Measurements from ENCODE around the gene SEPTIN8.

The SEPTIN8 gene

DNA sequence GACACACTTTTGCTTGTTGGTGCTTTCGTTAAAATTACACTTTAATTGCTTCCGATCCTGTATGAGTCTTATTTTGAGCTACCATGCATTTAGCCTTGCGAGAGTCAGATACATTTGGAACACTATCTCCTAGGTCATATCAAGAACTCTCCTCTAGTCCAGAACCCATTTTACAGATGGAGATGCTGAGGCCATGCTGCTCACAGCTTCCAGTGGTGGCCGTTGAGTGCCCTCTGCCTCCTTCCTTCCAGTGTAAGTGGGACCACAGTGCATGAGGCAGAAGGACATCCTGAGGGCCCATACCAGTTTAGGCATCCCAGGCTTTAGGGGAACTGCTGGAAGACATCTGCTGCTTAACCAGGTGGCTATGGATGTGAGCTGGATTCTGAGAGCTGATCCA is 22.9 kb downstream of the SEPTIN8 start:
- TF ChIP-seq, protein P1, sequence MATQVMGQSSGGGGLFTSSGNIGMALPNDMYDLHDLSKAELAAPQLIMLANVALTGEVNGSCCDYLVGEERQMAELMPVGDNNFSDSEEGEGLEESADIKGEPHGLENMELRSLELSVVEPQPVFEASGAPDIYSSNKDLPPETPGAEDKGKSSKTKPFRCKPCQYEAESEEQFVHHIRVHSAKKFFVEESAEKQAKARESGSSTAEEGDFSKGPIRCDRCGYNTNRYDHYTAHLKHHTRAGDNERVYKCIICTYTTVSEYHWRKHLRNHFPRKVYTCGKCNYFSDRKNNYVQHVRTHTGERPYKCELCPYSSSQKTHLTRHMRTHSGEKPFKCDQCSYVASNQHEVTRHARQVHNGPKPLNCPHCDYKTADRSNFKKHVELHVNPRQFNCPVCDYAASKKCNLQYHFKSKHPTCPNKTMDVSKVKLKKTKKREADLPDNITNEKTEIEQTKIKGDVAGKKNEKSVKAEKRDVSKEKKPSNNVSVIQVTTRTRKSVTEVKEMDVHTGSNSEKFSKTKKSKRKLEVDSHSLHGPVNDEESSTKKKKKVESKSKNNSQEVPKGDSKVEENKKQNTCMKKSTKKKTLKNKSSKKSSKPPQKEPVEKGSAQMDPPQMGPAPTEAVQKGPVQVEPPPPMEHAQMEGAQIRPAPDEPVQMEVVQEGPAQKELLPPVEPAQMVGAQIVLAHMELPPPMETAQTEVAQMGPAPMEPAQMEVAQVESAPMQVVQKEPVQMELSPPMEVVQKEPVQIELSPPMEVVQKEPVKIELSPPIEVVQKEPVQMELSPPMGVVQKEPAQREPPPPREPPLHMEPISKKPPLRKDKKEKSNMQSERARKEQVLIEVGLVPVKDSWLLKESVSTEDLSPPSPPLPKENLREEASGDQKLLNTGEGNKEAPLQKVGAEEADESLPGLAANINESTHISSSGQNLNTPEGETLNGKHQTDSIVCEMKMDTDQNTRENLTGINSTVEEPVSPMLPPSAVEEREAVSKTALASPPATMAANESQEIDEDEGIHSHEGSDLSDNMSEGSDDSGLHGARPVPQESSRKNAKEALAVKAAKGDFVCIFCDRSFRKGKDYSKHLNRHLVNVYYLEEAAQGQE (IDR thresholded peaks at IDR 0.05; ENCODE audit: low read depth): no peak
- TF ChIP-seq CEBPB (IDR thresholded peaks at IDR 0.05) (no peak), TEAD4 (IDR thresholded peaks at IDR 0.05) (no peak), FOXM1 (IDR thresholded peaks at IDR 0.05; ENCODE audit: borderline replicate concordance, low read depth) (no peak), CREB1 (IDR thresholded peaks at IDR 0.05; ENCODE audit: low read depth) (no peak), NFIC (IDR thresholded peaks at IDR 0.05) (no peak), EGR1 (IDR thresholded peaks at IDR 0.05) (no peak), TAF1 (IDR thresholded peaks at IDR 0.05; ENCODE audit: low read depth) (no peak), RAD21 (IDR thresholded peaks at IDR 0.05; ENCODE audit: low read depth) (no peak), EP300 (IDR thresholded peaks at IDR 0.05; ENCODE audit: borderline replicate concordance) (no peak), YY1 (IDR thresholded peaks at IDR 0.05; ENCODE audit: low read depth) (no peak)
- TF ChIP-seq, protein P2, sequence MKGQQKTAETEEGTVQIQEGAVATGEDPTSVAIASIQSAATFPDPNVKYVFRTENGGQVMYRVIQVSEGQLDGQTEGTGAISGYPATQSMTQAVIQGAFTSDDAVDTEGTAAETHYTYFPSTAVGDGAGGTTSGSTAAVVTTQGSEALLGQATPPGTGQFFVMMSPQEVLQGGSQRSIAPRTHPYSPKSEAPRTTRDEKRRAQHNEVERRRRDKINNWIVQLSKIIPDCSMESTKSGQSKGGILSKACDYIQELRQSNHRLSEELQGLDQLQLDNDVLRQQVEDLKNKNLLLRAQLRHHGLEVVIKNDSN (IDR thresholded peaks at IDR 0.05): no peak
- TF ChIP-seq, protein P3, sequence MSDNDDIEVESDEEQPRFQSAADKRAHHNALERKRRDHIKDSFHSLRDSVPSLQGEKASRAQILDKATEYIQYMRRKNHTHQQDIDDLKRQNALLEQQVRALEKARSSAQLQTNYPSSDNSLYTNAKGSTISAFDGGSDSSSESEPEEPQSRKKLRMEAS (IDR thresholded peaks at IDR 0.05): no peak

DNA sequence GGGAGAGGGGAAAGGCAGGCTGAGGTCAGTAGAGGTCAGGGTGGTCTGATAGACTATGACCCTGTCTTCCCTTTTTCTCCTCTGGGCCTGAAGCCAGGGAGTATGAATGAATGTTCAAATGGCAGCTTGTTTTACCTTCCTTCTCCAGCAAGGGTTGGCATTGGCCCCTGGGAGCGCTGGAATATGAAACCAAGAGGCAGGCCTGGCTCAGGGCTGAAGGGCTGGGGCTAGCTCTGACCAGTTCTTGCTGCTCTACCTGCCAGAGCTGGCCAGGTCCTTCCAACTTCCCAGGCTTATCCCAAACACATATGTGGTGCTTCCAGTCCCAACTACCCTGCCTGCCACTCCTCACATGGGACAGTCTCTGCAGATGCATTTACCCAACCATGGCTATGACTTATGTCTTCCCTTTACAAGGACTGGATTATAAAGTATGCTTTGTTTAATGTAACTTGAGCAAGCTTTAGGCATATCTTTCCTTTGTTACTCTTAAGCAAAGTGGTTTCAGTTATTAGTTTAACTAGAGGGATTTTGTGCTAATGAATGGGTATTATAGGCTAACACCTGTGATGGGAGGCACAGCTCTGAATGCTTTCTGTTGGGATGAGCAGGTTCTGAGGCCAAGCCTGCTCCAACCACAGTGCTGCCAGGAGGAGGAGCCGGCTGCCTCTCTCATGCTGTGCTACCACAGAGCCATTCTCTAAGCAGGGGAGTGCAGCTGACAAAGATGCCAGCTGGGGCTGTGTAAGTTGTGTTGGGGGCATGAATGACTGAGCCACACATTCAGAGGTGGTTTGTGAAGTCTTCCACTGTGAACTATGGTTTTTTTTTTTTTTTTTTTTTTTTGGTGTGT is 23.7 kb downstream of the SEPTIN8 start:
- TF ChIP-seq TEAD4 (IDR thresholded peaks at IDR 0.05): 0 out of 2 replicates have a peak, but pooled peaks have one; percentile 16
- TF ChIP-seq, protein P1 (IDR thresholded peaks at IDR 0.05; ENCODE audit: low read depth): no peak
- TF ChIP-seq RAD21 (IDR thresholded peaks at IDR 0.05; ENCODE audit: low read depth): peak; percentile 40; the same call in 1 of the 2 replicates

DNA sequence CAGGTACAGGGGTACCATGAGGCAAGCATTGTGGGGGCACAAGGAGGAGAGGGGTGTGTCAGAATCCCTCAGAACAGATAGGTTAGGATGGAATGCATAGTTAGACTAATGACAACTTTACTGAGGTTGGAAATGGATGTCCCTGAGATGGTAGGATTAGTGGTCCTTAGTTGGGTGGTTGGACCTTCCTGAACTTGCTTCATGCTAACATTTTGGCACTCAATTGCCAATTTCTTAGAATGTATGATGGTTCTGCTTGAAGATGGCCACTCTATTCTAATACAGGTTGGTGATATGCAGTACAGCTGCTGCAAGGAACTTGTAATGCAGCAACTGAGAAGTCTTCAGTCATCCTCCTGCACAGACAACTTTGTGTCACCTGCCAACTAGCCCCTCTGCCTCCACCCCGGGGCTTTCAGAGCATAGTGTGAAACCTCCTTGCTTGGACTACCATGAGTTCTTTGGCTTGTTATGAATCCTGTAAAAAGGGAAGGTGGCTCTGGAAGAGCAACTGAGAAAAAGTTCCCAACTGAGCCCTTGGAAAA is 24.4 kb downstream of the SEPTIN8 start:
- TF ChIP-seq, protein P1 (IDR thresholded peaks at IDR 0.05; ENCODE audit: low read depth): no peak
- TF ChIP-seq EGR1 (IDR thresholded peaks at IDR 0.05) (no peak), TAF1 (IDR thresholded peaks at IDR 0.05; ENCODE audit: low read depth) (no peak), TCF12 (IDR thresholded peaks at IDR 0.05; ENCODE audit: low read depth) (no peak)
- TF ChIP-seq, protein P3 (IDR thresholded peaks at IDR 0.05): no peak

DNA sequence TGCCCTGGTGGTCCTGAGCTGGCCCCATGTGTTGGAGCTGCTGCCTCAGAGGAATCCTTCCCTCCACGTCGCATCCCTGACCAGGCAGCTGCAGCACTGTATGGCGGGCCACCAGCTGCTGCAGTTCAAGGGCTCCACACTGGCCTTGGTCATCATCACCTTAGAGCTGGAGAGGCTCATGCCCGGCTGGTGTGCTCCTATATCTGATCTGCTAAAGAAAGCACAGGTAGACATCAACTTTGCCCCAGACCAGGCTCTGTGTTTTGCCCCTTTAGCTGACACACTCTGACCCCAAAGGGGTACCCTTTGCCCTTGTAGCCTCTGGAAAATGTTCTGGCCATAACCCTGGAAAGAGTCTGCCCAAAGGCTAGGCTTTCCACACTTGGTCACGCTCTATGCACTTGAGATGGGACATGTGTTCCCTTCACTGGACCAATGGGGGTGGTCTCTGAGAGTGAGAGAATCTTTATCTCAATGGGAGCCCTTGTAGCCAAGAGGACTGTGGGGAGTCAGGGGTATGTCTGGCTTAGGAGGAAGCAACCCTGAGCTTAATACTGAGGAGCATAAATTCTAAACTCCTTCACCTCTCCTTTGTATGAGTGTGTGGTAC is 25.0 kb downstream of the SEPTIN8 start:
- no peak for TF ChIP-seq RAD21 (IDR thresholded peaks at IDR 0.05; ENCODE audit: low read depth)
- no peak for TF ChIP-seq EP300 (IDR thresholded peaks at IDR 0.05; ENCODE audit: borderline replicate concordance)
- TF ChIP-seq FOXM1 (IDR thresholded peaks at IDR 0.05; ENCODE audit: borderline replicate concordance, low read depth): no peak
- TF ChIP-seq TAF1 (IDR thresholded peaks at IDR 0.05; ENCODE audit: low read depth): no peak
- TF ChIP-seq, protein P2 (IDR thresholded peaks at IDR 0.05): no peak
- TF ChIP-seq CEBPB (IDR thresholded peaks at IDR 0.05): no peak
- TF ChIP-seq NFIC (IDR thresholded peaks at IDR 0.05): no peak
- no peak for TF ChIP-seq TEAD4 (IDR thresholded peaks at IDR 0.05)

Measured in Ishikawa (cell line).